CD8-positive, alpha-beta memory T cell (primary cell): ENCODE results near the gene ECHDC3. TPM values are rescaled to one million over a fixed set of nuclear protein-coding genes. Genes with fewer than 3 reads are reported as not detected.

Source experiments
- CTCF ChIA-PET: fragments of 350-600 bp; sonication (Branson Sonifier 250); formaldehyde crosslinking; loops from one replicate; lab custom pipeline; 2021; ENCODE audit warnings: antibody characterized with exemption; lab: Charles Lee
- POLR2A ChIA-PET: fragments of 350-600 bp; sonication (Branson Sonifier 250); formaldehyde crosslinking; loops from one replicate; lab custom pipeline; 2021; ENCODE audit warnings: antibody characterized with exemption; lab: Charles Lee
- DNase-seq, 5 donors: peaks; one replicate each; pipeline versions ENCODE4 v3.0.0 to v3.0.0-alpha.2; 2020 to 2022; ENCODE audit warnings: mixed read lengths in 1 of 5
- H3K27ac ChIP-seq: one replicate; pipeline ENCODE4 v1.7.0; 2013; ENCODE audit warnings: low read depth, mild to moderate bottlenecking, low read length, moderate library complexity
- H3K27me3 ChIP-seq: 2 replicates; pipeline ENCODE4 v1.7.0; 2013; ENCODE audit warnings: low read length, mild to moderate bottlenecking; ENCODE audit not compliant: insufficient read depth, poor library complexity, severe bottlenecking
- H3K36me3 ChIP-seq: 2 replicates; pipeline ENCODE4 v1.7.0; 2013; ENCODE audit warnings: mild to moderate bottlenecking, low read length, moderate library complexity; ENCODE audit not compliant: insufficient read depth
- H3K4me1 ChIP-seq: 2 replicates; pipeline ENCODE4 v1.7.0; 2013; ENCODE audit warnings: mild to moderate bottlenecking, low read length, moderate library complexity; ENCODE audit not compliant: insufficient read depth
- H3K4me3 ChIP-seq: 2 replicates; pipeline ENCODE4 v1.7.0; 2013; ENCODE audit warnings: mild to moderate bottlenecking, low read length
- H3K9me3 ChIP-seq: 2 replicates; pipeline ENCODE4 v1.7.0; 2013; ENCODE audit warnings: mild to moderate bottlenecking, low read length
- H3K27ac Mint-ChIP-seq, 8 donors: one replicate each; pipeline ENCODE4 v1.8.0; 2020 to 2021; ENCODE audit warnings: mixed read lengths in 8 of 8, mild to moderate bottlenecking in 6 of 8, inconsistent platforms in 3 of 8, moderate library complexity in 3 of 8
- H3K27me3 Mint-ChIP-seq, 2 donors: one replicate each; pipeline ENCODE4 v1.8.0; 2020 to 2021; ENCODE audit warnings: mixed read lengths in 2 of 2, mild to moderate bottlenecking in 1 of 2, moderate library complexity in 1 of 2
- H3K36me3 Mint-ChIP-seq, 3 donors: one replicate each; pipeline ENCODE4 v1.8.0; 2020 to 2021; ENCODE audit warnings: mixed read lengths in 3 of 3, inconsistent platforms in 1 of 3, mild to moderate bottlenecking in 1 of 3
- H3K4me1 Mint-ChIP-seq, 3 donors: one replicate each; pipeline ENCODE4 v1.8.0; 2020 to 2021; ENCODE audit warnings: mixed read lengths in 3 of 3, inconsistent platforms in 1 of 3, mild to moderate bottlenecking in 1 of 3
- H3K4me3 Mint-ChIP-seq, 7 donors: one replicate each; pipeline ENCODE4 v1.8.0; 2020 to 2021; ENCODE audit warnings: mixed read lengths in 7 of 7, mild to moderate bottlenecking in 6 of 7, moderate library complexity in 4 of 7, inconsistent platforms in 2 of 7
- H3K9me3 Mint-ChIP-seq, 5 donors: one replicate each; pipeline ENCODE4 v1.8.0; 2020 to 2022; ENCODE audit warnings: mixed read lengths in 5 of 5, mild to moderate bottlenecking in 3 of 5, moderate library complexity in 2 of 5, inconsistent platforms in 1 of 5
- polyA plus RNA-seq: library from polyadenylated mRNA; unstranded; fragments of 300-500 nt; fragmentation: Illumina TruSeq; gene quantifications from one replicate; pipeline ENCODE4 v1.2.3, GENCODE V29; 2021
- total RNA-seq, 2 experiments: library from RNA; stranded (reverse); gene quantifications; one replicate each; pipeline ENCODE4 v1.2.3, GENCODE V29; 2021

Gene ECHDC3
- total and polyA plus RNA-seq, 3 experiments from 2014 or later = 0.58 to 0.77 (median 0.71) TPM

GRCh38 chr10:11761431-11761830, 19.2 kb downstream of the ECHDC3 start:
- Mint-ChIP-seq H3K36me3 (no peaks in the 10 kb centered on the region), H3K4me3 (no peak overlapping the region), H3K27me3 (peaks cover 11 to 13% of the 10 kb centered on the region in 2 donors), H3K4me1 (peaks cover 0 to 3% (median 3%) of the 10 kb centered on the region in 3 donors), H3K27ac (no peak overlapping the region), H3K9me3 (no peaks in the 10 kb centered on the region)
- no peaks in the 10 kb centered on the region for H3K36me3 ChIP-seq
- no peak for DNase-seq
- CTCF ChIA-PET = interaction anchor here (1.1 to 1.3 kb wide), 2 partner anchors 10 to 247 kb away, joined by 3 to 4 read pairs; no protein-coding TSS in a partner anchor
- no peaks in the 10 kb centered on the region for H3K9me3 ChIP-seq
- no peaks in the 10 kb centered on the region for H3K27me3 ChIP-seq
- H3K4me3 ChIP-seq = no peak overlapping the region
- POLR2A ChIA-PET = no interaction called here
- no peak overlapping the region for H3K27ac ChIP-seq
- H3K4me1 ChIP-seq = no peaks in the 10 kb centered on the region

DNA sequence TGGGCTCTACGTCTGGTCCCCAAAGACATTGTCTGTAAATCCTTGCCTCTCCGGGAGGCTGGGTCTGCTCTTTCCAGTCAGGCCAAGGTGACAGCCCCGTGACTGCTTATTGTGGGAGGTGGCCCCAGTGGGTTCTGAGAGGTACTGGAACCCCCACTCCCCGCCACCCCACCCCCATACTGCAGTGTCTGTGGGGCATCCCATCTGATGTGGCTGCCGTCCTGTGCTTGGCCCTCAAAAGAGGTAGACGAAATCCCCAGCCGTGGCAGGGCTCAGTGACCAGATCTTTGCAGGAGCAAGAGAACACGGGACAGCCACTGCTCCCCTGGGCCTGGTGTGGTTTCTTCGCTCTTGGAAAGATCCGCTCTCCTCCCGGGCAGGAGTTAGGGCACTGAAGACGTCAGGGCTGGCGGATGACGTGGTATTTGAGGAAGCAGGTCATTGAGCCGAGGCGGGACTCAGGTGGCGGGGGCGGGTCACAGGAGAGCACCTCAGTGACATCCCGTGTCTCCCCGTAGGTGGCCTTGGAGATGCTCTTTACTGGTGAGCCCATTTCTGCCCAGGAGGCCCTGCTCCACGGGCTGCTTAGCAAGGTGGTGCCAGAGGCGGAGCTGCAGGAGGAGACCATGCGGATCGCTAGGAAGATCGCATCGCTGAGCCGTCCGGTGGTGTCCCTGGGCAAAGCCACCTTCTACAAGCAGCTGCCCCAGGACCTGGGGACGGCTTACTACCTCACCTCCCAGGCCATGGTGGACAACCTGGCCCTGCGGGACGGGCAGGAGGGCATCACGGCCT, 20.7 kb downstream of the ECHDC3 start:
- peaks cover 13 to 15% of the 10 kb centered on the region in 2 donors for H3K27me3 Mint-ChIP-seq
- H3K4me1 Mint-ChIP-seq = peaks cover 0 to under 1% (median 0%) of the 10 kb centered on the region in 3 donors
- no peaks in the 10 kb centered on the region for H3K27me3 ChIP-seq
- H3K36me3 ChIP-seq = no peaks in the 10 kb centered on the region
- no peak for DNase-seq
- no peaks in the 10 kb centered on the region for H3K36me3 Mint-ChIP-seq
- CTCF ChIA-PET = no interaction called here
- no peaks in the 10 kb centered on the region for H3K9me3 ChIP-seq
- H3K27ac ChIP-seq = no peak overlapping the region
- POLR2A ChIA-PET = no interaction called here
- H3K27ac Mint-ChIP-seq = no peak overlapping the region
- H3K9me3 Mint-ChIP-seq = no peaks in the 10 kb centered on the region
- H3K4me3 ChIP-seq = no peak overlapping the region
- H3K4me1 ChIP-seq = no peaks in the 10 kb centered on the region
- H3K4me3 Mint-ChIP-seq = no peak overlapping the region

- DNase-seq = no peak
- no peaks in the 10 kb centered on the region for H3K4me1 Mint-ChIP-seq
- no peaks in the 10 kb centered on the region for H3K27me3 ChIP-seq
- POLR2A ChIA-PET = no interaction called here
- no peaks in the 10 kb centered on the region for H3K9me3 ChIP-seq
- no peaks in the 10 kb centered on the region for H3K9me3 Mint-ChIP-seq
- H3K36me3 Mint-ChIP-seq = no peaks in the 10 kb centered on the region
- no peak overlapping the region for H3K4me3 ChIP-seq
- no peak overlapping the region for H3K4me3 Mint-ChIP-seq
- no peaks in the 10 kb centered on the region for H3K4me1 ChIP-seq
- peaks cover 12 to 15% of the 10 kb centered on the region in 2 donors for H3K27me3 Mint-ChIP-seq
- no peak overlapping the region for H3K27ac ChIP-seq
- no peaks in the 10 kb centered on the region for H3K36me3 ChIP-seq
- no peak overlapping the region for H3K27ac Mint-ChIP-seq
- CTCF ChIA-PET = no interaction called here
These were observed 21.3 kb downstream of the ECHDC3 start for GRCh38 chr10:11763501-11763861.

- no peaks in the 10 kb centered on the region for H3K4me1 ChIP-seq
- no peak overlapping the region for H3K27ac ChIP-seq
- Mint-ChIP-seq H3K36me3 (no peaks in the 10 kb centered on the region), H3K4me1 (no peaks in the 10 kb centered on the region), H3K9me3 (no peaks in the 10 kb centered on the region), H3K4me3 (no peak overlapping the region), H3K27me3 (peaks cover 14 to 15% of the 10 kb centered on the region in 2 donors), H3K27ac (no peak overlapping the region)
- no peaks in the 10 kb centered on the region for H3K27me3 ChIP-seq
- no peaks in the 10 kb centered on the region for H3K9me3 ChIP-seq
- no peak for DNase-seq
- POLR2A ChIA-PET = no interaction called here
- no peaks in the 10 kb centered on the region for H3K36me3 ChIP-seq
- H3K4me3 ChIP-seq = no peak overlapping the region
- CTCF ChIA-PET = interaction anchor here (1.3 to 1.4 kb wide), 2 partner anchors 18 to 253 kb away, joined by 3 to 6 read pairs; no protein-coding TSS in a partner anchor
These were observed 23.0 kb downstream of the ECHDC3 start for GRCh38 chr10:11765141-11765540.

GRCh38 chr10:11772575-11773288, 30.6 kb downstream of the ECHDC3 start:
- H3K4me1 Mint-ChIP-seq = no peaks in the 10 kb centered on the region
- ChIA-PET POLR2A (no interaction called here), CTCF (interaction anchor here (1.6 to 1.7 kb wide), 2 partner anchors 12 to 14 kb away, joined by 3 to 4 read pairs; no protein-coding TSS in a partner anchor)
- Histone ChIP-seq H3K9me3 (no peaks in the 10 kb centered on the region), H3K36me3 (no peaks in the 10 kb centered on the region), H3K27me3 (no peaks in the 10 kb centered on the region), H3K27ac (no peak overlapping the region), H3K4me3 (no peak overlapping the region), H3K4me1 (no peaks in the 10 kb centered on the region)
- H3K4me3 Mint-ChIP-seq = no peak overlapping the region
- H3K9me3 Mint-ChIP-seq = no peaks in the 10 kb centered on the region
- no peaks in the 10 kb centered on the region for H3K36me3 Mint-ChIP-seq
- H3K27me3 Mint-ChIP-seq = peaks cover 4 to 21% of the 10 kb centered on the region in 2 donors
- H3K27ac Mint-ChIP-seq = peak overlapping the region in 1 of 8 donors; percentile 28
- no peak for DNase-seq

DNA sequence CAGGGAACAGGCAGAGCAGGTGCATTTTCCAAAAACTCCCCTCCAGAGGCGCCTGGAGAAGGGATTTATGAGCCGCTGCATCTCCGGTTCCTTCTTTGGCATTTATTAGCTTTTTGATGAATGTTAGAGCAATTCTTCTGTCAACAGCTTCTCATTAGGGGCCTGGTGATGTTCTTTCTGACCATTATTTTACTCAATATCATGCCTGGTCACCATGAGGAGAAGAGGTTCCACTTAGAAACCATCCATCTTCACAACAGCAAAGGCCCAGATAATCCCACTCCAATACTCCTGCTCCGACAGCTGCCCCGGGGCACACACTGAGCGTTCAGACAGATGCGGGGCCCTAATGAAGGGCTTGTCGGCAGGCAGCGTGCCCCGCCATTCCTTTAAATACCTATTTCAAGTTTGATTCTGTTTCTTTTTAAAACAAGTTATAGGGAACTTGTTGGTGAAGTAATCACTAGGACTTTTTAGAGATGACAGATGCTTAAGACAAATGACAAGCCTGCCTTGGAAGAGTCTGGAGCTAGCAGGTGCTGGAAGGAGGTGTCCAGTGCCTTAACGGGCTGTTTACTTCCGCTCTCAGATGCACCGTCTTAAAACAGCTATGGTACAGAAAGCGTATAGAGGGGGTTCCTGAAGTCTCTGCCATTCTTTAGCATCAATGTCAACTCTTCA, 31.7 kb downstream of the ECHDC3 start:
- ChIA-PET CTCF (interaction anchor here (1.6 kb wide), 1 partner anchor 16 kb away, joined by 3 read pairs; no protein-coding TSS in a partner anchor), POLR2A (no interaction called here)
- H3K36me3 Mint-ChIP-seq = no peaks in the 10 kb centered on the region
- peaks cover 3 to 21% of the 10 kb centered on the region in 2 donors for H3K27me3 Mint-ChIP-seq
- H3K36me3 ChIP-seq = no peaks in the 10 kb centered on the region
- no peaks in the 10 kb centered on the region for H3K9me3 ChIP-seq
- H3K4me1 Mint-ChIP-seq = no peaks in the 10 kb centered on the region
- no peak overlapping the region for H3K4me3 Mint-ChIP-seq
- no peaks in the 10 kb centered on the region for H3K9me3 Mint-ChIP-seq
- H3K4me3 ChIP-seq = no peak overlapping the region
- H3K4me1 ChIP-seq = no peaks in the 10 kb centered on the region
- H3K27me3 ChIP-seq = no peaks in the 10 kb centered on the region
- DNase-seq = no peak
- no peak overlapping the region for H3K27ac ChIP-seq
- H3K27ac Mint-ChIP-seq = peak overlapping the region in 1 of 8 donors; percentile 71

GRCh38 chr10:11775412-11775811, 33.2 kb downstream of the ECHDC3 start:
- H3K4me3 Mint-ChIP-seq = no peak overlapping the region

More at GRCh38 chr10:11775412-11775811, 33.2 kb downstream of the ECHDC3 start:
- DNase-seq = no peak
- no peaks in the 10 kb centered on the region for H3K9me3 Mint-ChIP-seq
- H3K4me1 Mint-ChIP-seq = no peaks in the 10 kb centered on the region
- no peak overlapping the region for H3K27ac ChIP-seq
- H3K4me3 ChIP-seq = no peak overlapping the region
- POLR2A ChIA-PET = no interaction called here
- H3K36me3 Mint-ChIP-seq = no peaks in the 10 kb centered on the region
- H3K27ac Mint-ChIP-seq = no peak overlapping the region
- no peaks in the 10 kb centered on the region for H3K27me3 ChIP-seq
- H3K36me3 ChIP-seq = no peaks in the 10 kb centered on the region
- no peaks in the 10 kb centered on the region for H3K4me1 ChIP-seq
- peaks cover 6 to 21% of the 10 kb centered on the region in 2 donors for H3K27me3 Mint-ChIP-seq
- CTCF ChIA-PET = no interaction called here
- H3K9me3 ChIP-seq = no peaks in the 10 kb centered on the region
